GM23248 (cell line): Measurements from ENCODE around the gene TTC39C.

Source experiments
- EZH2 ChIP-seq: fragments of 200-600 bp; sonication (generic); IDR thresholded peaks from 2 replicates; pipeline ENCODE4 v1.6.1; 2018; ENCODE audit warnings: antibody characterized with exemption, mild to moderate bottlenecking; ENCODE audit not compliant: insufficient read depth, poor library complexity, severe bottlenecking
- EZH2phosphoT487 ChIP-seq: fragments of 200-600 bp; sonication (generic); IDR thresholded peaks from 2 replicates; pipeline ENCODE4 v1.6.1; 2018; ENCODE audit warnings: antibody characterized with exemption, moderate library complexity, mild to moderate bottlenecking, low read depth; ENCODE audit not compliant: insufficient read depth

GRCh38 chr18:24153397-24153796 is 138.8 kb downstream of the TTC39C start:
- no peak for TF ChIP-seq EZH2
- no peak for TF ChIP-seq EZH2phosphoT487
